NCI-H524 treated with DMSO at 0.1 percent for 48 hours (cell line): ENCODE data around the gene PRMT5.
"Not testable (repeated sequence)": the region's sequence is repeated elsewhere in the genome, so short reads cannot be mapped to it uniquely, and the experiment has no call there.

Experiments used
- DNase-seq: peaks from one replicate; lab custom pipeline; 2025; lab: John Stamatoyannopoulos, UW

PRMT5 gene

DNA sequence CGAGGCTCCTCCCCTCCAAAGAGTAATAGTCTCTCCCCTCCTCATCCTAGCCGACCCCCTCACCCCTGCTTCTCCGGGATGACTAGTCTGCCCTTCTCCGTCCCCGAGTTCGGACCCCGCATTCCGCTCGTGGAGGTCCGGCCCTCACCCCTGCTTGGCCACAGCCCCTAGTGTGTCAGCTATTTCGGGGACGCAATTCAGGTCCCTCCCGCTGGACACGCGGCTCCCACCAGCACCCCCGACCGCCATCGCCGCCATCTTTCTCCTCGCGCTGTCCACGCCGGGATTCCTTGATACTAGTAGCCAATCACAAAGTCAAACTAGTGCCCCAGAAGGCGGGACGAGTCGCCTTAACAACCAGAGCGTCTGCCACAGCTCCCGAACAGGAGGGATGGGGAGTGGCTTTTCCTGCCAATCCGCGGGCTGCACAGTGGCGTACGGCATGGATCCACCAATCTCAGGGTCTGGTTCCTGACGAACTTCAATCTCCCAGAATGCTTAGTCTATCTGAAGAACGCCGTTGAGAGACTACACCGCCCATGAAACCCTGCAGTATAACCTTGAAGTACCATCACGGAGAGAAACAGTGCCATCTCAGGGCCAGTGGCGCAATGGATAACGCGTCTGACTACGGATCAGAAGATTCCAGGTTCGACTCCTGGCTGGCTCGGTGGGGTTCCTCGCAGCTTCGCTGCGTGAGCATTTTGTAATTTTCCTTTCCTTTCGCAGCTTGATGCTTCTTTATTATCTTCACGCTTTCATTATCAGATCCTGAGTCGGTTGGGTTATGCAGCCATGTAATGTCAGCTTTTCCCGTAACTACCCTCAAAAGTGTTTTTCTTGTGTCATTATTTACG is at the start of gene PRMT5:
PRMT5 (minus strand) TSS at position 273 of the 857 bp plus-strand sequence; CDS start at position 258, 15 bp downstream.
- DNase-seq = peak; percentile 100

DNA sequence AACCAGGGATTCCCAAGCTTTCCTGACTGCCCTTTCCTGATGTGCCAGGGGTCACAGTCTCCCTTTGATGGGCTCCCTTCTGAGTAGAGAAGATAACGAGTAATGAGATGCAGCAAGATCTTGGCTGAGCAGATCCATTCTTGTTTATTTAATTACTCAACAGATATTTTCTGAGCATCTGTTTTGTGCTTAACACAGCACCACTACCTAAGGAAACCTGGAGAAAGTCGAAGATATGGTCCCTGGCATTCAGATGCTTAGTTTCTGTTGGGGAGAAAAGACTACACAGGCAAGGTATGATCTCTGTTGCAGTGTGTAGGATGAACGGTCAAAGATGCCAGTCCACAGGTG is 49.3 kb upstream of the PRMT5 start:
- no peak for DNase-seq

- no peak for DNase-seq
Observed at GRCh38 chr14:22977684-22978486, 48.7 kb upstream of the PRMT5 start.

- no peak for DNase-seq
Observed at GRCh38 chr14:22977434-22977683, 48.2 kb upstream of the PRMT5 start.

GRCh38 chr14:22976620-22977433 is 47.7 kb upstream of the PRMT5 start:
- no peak for DNase-seq

DNA sequence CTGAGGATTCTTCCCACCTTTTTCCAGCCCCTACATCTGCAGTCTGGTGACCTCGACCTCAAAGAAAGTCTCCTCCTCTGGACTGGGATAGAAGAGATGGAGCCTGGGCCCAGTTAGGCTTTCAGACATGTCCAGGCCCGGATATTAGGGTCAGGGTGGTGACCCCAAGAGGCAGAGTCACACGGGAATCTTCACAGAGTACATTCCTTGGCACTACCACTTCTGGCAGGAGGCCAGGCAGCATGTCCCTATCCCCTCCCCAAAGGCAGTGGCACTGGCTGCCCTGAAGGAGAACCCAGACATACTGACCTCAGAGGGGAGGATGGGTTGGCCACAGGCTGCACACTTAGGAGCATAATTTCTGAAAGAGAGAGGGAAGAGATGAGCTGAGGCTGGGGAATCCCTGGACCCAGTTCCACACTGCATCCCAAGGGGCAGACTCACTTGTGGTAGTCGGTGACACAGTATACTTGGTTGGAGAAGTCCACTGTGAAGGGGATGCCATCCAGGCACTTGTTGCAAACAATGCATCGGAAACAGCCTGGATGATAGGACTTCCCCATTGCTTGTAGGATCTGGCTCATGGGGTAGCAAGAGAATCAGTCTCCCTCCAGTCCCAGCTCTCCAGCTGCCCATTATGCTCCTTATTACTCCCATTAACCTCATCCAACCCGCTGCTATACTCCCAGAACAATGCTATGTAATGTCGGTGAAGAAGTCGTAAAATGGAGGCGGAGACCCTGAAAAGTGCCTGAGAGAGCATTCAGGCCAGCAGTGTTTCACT is 45.5 kb upstream of the PRMT5 start:
- no peak for DNase-seq

DNA sequence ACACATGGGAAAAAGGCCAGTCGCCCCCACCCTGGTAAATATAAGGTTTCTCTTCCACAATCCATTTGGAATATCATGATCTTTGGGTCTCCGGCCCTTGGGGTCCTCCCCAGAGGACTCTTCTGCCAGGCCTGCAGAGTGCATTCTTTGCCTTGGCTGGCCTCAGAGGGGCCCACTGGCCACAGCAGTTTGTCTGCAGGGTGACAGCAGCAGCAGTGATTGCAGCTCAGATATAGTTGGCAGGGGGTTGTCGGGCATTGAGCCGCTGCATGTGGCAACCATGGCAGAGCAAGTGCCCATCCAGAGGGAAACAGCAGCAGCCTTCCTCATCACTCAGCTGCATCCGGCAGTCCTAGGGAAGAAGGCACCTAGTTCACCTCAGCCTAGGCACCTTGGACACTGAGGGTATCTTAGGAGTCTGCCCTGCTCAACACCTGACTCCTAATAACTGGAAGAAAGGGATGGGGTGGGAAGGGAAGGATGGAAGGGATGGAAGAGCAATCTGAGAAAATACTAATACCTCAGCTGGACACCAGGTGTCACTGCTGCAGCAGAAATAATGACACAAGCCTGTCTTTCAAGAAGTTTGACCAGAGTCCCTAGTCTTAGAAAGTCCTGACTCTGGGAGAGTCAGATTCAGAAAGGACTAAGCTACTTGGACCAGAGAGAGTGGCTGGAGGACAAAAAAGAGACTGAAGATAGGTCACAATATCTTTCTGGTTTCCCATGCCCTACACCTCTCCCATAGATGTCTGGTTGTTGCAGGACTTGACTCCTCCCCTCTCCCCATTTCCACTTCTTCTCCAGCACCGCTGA is 44.2 kb upstream of the PRMT5 start:
- DNase-seq = no peak

GRCh38 chr14:22972313-22972930 is 43.2 kb upstream of the PRMT5 start:
- no peak for DNase-seq

DNA sequence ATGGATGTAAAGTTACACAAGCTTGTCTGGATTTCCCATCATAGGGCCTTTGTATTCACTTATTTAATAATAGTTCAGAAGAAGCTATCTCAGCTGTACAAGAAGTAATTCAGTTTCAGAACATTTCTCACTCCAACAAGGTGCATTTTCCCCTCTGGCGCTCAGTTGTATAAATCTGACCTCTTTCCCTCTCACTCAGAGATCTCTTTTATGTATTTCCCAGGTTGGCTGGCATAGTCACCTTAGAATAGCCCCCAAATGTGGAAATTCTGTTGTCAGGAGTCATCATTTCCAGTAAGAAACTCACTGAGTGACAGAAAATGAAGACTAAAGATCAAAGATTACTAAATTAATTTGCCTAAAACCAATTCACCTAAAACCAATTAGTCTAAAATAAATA is 42.0 kb upstream of the PRMT5 start:
- DNase-seq = no peak

DNA sequence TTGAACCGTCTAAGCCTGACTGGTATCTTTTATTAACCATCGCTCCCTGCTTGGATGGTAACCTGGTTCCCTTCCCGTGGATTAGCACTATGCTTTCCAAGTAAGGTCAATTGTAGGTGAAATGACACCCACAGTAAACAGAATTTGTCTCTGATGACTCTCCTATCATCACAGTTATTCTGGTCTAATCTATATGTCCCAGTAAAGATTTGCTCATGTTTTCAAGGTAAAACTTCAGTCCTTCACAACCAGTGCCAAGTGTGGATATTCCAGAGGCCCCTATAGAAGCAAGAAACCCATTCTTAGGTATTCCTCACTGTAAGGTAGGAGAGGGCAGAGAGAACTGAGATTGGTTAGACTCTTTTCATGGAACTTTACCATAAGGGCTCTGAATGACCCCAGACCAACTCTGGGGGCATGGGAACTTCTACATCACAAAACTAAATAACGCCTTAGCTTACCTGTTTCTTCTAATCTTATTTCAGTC is 37.6 kb upstream of the PRMT5 start:
- no peak for DNase-seq

- DNase-seq = not testable (repeated sequence)
Observed at GRCh38 chr14:22965916-22966782, 37.0 kb upstream of the PRMT5 start.

DNA sequence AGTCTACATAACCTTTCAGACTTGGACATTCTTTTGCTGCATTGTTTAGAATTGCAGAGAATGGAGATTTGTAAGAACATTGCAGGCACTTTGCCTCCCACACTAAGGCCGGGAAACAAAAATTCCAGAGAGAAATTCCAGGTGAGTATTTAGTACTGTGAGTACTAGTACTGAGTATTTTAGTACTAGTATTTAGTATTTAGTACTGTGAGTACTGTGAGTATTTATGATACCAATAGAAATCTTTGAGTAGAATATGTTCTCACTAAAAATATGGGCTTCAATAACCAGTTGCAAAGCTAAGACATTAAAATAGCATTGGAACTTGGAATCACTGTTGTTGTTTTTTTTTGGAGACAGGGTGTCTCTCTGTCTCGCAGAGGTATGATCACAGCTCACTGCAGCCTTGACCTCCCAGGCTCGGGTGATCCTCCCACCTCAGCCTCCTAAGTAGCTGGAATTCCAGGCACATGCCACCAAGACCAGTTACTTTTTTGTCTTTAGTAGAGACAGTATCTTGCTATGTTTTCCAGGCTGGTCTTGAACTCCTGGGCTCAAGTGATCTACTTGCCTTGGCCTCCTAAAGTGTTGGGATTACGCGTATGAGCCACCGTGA is 33.0 kb upstream of the PRMT5 start:
- DNase-seq = no peak

DNA sequence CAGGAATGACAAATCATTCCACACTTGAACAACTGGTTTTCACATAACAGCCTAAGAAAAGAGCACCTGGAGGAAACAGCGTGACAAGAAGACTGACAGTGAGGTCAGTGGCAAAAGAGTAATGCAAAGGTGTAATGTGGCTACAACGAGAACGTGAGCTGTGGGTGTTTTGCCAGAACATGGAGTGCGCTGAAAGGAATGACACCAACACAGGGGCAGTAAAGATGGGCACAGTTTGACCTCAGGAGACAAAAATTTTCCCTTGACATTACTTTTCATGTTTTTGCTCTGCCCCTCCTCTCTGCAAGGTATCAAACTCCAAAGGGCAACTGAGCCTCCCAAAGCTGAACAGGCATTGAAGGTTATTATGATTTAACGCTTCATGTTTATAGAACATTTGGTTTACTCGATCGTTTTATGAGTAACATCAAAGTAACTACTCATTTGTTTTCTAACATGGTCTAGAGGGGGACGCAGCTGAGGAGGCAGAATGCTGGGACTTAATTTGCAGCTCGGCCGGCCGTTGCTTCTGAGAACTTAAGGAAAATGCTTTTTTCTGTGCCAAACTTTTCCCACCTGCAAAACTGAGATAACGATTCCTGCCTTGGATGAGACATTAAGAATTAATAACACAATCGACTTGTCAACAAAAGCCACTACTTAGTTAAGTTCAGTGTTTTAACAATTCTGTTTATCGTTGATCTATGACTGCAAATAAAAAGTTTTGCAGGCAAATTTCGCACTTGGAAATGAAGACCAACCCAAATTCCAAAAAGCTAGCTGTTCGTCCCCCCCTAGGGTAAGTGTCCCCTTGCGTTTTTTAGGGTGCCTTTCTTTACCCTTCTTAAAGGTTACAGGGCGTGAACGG is 26.8 kb upstream of the PRMT5 start:
- DNase-seq = no peak

GRCh38 chr14:22952418-22952817 is 23.2 kb upstream of the PRMT5 start:
- no peak for DNase-seq

GRCh38 chr14:22951795-22952194 is 22.6 kb upstream of the PRMT5 start:
- not testable (repeated sequence) for DNase-seq

DNA sequence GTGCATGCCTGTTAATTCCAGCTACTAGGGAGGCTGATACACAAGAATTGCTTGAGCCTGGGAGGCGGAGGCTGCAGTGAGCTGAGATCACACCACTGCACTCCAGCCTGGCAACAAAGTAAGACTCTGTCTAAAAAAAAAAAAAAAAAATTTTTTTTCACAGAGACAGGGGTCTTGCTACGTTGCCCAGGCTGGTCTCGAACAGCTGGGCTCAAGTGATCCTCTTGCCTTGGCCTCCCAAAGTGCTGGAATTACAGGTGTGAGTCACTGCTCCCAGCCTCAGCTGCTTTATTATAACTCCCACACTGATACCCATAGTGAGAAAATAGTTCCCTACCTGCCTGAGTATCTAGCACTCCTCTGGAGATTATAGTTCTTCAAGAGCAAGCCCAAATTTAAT is 16.5 kb upstream of the PRMT5 start:
- no peak for DNase-seq

DNA sequence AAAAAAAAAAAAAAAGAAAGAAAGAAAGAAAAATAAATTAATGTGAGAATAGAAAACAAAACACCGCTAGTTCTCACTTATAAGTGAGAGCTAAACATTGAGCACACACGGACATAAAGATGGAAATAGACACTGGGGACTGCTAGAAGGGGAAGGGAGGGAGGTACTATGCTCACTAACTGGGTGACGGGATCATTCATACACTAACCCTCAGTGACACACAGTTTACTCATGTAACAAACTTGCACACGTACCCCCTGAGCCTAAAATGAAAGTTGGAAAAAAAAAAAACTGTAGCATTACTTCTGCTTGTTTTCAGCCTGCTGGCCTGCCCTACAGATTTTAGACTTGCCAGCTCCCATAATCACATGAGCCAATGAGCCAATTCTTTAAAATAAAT is 10.5 kb upstream of the PRMT5 start:
- no peak for DNase-seq

- no peak for DNase-seq
Observed at GRCh38 chr14:22935156-22935555, 6.0 kb upstream of the PRMT5 start.
